ENCODE results near the gene PAX3. TPM values are rescaled to one million over a fixed set of nuclear protein-coding genes. Genes with fewer than 3 reads are reported as not detected.
A peak's percentile ranks its signal among the peaks of the same experiment; 100 is the strongest.

The PAX3 gene
- total and polyA plus RNA-seq, 2 of the 13 experiments (the other 11 are each of a cell fraction or from before 2014, with no cell fraction given): 0.07 TPM; not detected in 1

DNA sequence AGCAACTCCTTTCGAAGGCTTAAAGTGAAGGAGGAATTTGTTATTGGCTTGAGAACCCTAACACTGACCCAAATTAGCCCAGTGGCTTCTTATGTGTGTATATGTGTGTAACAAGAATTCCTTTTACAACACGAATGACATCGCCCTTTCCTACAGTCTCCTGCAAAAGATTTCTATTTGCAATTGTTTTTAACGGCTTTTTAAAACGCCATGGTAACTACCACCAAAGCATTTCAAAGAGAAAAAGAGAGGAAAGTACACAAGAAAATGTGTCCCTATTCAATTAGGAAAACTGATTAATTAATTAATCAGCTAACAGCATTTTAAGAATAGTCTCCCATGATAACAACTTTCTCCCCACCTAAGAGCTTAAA is 58.1 kb downstream of the PAX3 start:
- ATAC-seq: no peak
- intact Hi-C loops (cut with micrococcal nuclease; ENCODE audit: unreplicated experiment) (no loop called here), in situ Hi-C loops (cut with HindIII; ENCODE audit: extremely low pct_ligation_motif_present, low pct_unique_long_range_greater_than_20kb) (no loop called here)
- H3K9me3 ChIP-seq (ENCODE audit: low read length): no peaks in the 10 kb centered on the region
- no peak overlapping the region for H3K4me2 ChIP-seq (ENCODE audit: low read depth, low read length)
- peaks cover 0 to 23% of the 10 kb centered on the region in 2 experiments; a peak in 1 of 5 replicates for H3K27me3 ChIP-seq (ENCODE audit: control insufficient read depth in 1 of 2, insufficient read depth in 2 of 2, low read length in 2 of 2)
- H3K79me2 ChIP-seq (ENCODE audit: insufficient read depth, low read length): no peaks in the 10 kb centered on the region
- WGBS (ENCODE audit: low lambda C conversion rate): 53% methylated on average over 5 of the region's 5 CpGs
- TF ChIP-seq SALL1 (CRISPR knock-in tag; IDR thresholded peaks at IDR 0.05): no peak
- TF ChIP-seq TFDP1 (CRISPR knock-in tag; IDR thresholded peaks at IDR 0.05; ENCODE audit: borderline replicate concordance): no peak
- TF ChIP-seq MED13 (CRISPR knock-in tag; IDR thresholded peaks at IDR 0.05): no peak
- TF ChIP-seq ZFYVE20 (CRISPR knock-in tag; IDR thresholded peaks at IDR 0.05; ENCODE audit: borderline replicate concordance, low read depth): no peak
- no peak for TF ChIP-seq CHD2 (IDR thresholded peaks at IDR 0.05; ENCODE audit: low read depth, low read length)
- ChIA-PET POLR2A (no interaction called here), CTCF (ENCODE audit: low intra/inter-chr PET ratio, low total read pairs) (no interaction called here)
- H3K36me3 ChIP-seq (replicated peaks in 1 of 2; ENCODE audit: control insufficient read depth in 1 of 2, insufficient read depth in 2 of 2, low read length in 2 of 2): no peaks in the 10 kb centered on the region
- H3K4me3 ChIP-seq (replicated peaks in 1 of 3; ENCODE audit: insufficient read depth in 1 of 3, low read depth in 2 of 3, low read length in 3 of 3): no peak overlapping the region
- BruUV-seq (replicated peaks): no TSS peak
- no peak for DNase-seq (ENCODE audit: low spot score)
- H4K20me1 ChIP-seq (ENCODE audit: insufficient read depth, low read length): no peaks in the 10 kb centered on the region
- no peak overlapping the region for H2AFZ ChIP-seq (ENCODE audit: low read length)
- H3K27ac ChIP-seq (ENCODE audit: extremely low read length, insufficient read depth, low read length): no peak overlapping the region
- H3K4me1 ChIP-seq (ENCODE audit: insufficient read depth, low read length): peaks cover 9% of the 10 kb centered on the region; the same call in 1 of the 2 replicates
- H3K9ac ChIP-seq (ENCODE audit: insufficient read depth, low read depth, low read length): no peak overlapping the region
- no peak for FAIRE-seq

DNA sequence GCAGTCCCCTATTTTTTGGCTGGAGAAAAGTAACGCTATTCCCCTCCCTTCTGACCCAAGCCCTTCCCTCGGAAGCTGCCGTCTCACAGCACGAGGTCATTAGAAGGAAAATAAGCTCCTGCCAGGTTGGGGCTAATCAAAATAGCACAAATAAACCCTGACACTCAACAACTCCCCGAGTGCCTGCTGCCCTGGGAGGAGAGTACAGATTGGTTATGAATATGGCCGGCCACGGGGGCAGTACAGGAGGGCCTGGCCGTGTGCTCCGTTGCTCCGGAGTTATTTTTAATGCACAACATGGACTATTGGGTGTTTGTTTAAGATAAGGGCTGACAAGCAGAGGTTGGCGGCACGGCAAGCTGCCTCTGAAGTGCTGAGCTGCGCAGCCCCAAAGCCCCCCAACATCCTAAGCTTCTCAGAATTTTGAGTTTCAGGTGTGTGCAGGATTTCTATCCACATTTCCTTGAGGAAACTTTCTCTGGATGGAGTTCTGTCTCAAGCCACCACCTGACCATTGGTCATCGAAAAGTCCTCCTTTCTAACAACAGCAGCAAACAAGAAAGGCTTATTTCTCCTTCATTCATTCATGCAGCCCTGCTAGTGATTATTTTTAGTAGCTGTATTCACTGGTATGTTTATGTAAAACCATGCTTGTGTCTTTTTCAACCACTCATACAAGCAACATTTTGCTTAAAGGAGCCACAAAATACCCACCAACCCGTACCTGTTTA is 58.7 kb downstream of the PAX3 start:
- CTCF ChIA-PET (ENCODE audit: low intra/inter-chr PET ratio, low total read pairs): no interaction called here
- H3K27me3 ChIP-seq (ENCODE audit: control insufficient read depth in 1 of 2, insufficient read depth in 2 of 2, low read length in 2 of 2): peaks cover 0 to 23% of the 10 kb centered on the region in 2 experiments; a peak in 1 of 5 replicates
- peak; percentile 27; the same call in 1 of the 2 replicates for TF ChIP-seq TCF7 (IDR thresholded peaks at IDR 0.05; ENCODE audit: low read depth)
- TF ChIP-seq ZNF660 (CRISPR knock-in tag; IDR thresholded peaks at IDR 0.05; ENCODE audit: borderline replicate concordance, low read depth): no peak
- no peak for TF ChIP-seq ZNF33B (CRISPR knock-in tag; IDR thresholded peaks at IDR 0.05)
- no peak for TF ChIP-seq FOXA1 (IDR thresholded peaks at IDR 0.05)
- peak; percentile 33; the same call in 1 of the 2 replicates for TF ChIP-seq FOXA1 (CRISPR knock-in tag; IDR thresholded peaks at IDR 0.05)
- TF ChIP-seq SOX13 (IDR thresholded peaks at IDR 0.05): no peak
- no peak for TF ChIP-seq SOX13 (CRISPR knock-in tag; conservative IDR thresholded peaks at IDR 0.05 in 1 of 2, IDR thresholded peaks at IDR 0.05 in 1 of 2)
- peak; percentile 65; the same call in 1 of the 2 replicates for TF ChIP-seq SALL1 (CRISPR knock-in tag; IDR thresholded peaks at IDR 0.05)
- TF ChIP-seq PHF21A (CRISPR knock-in tag; IDR thresholded peaks at IDR 0.05): 0 out of 2 replicates have a peak, but pooled peaks have one; percentile 29
- peak; percentile 22; the same call in 1 of the 2 replicates for TF ChIP-seq HNF4A (CRISPR knock-in tag; IDR thresholded peaks at IDR 0.05)
- no peak for TF ChIP-seq ATF7-NPFF (CRISPR knock-in tag; IDR thresholded peaks at IDR 0.05; ENCODE audit: low read depth)
- no peak for TF ChIP-seq ZNF501 (CRISPR knock-in tag; IDR thresholded peaks at IDR 0.05)
- no peak for TF ChIP-seq SETDB1 (CRISPR knock-in tag; IDR thresholded peaks at IDR 0.05; ENCODE audit: borderline replicate concordance)
- TF ChIP-seq, protein P1, sequence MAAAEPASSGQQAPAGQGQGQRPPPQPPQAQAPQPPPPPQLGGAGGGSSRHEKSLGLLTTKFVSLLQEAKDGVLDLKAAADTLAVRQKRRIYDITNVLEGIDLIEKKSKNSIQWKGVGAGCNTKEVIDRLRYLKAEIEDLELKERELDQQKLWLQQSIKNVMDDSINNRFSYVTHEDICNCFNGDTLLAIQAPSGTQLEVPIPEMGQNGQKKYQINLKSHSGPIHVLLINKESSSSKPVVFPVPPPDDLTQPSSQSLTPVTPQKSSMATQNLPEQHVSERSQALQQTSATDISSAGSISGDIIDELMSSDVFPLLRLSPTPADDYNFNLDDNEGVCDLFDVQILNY (CRISPR knock-in tag; conservative IDR thresholded peaks at IDR 0.05): no peak

More for the DNA sequence above, 58.7 kb downstream of the PAX3 start:
- FAIRE-seq (no peak), DNase-seq (ENCODE audit: low spot score) (peak; percentile 5), ATAC-seq (peak; percentile 95)
- POLR2A ChIA-PET: interaction anchor here (0.6 kb wide), 1 partner anchor 305 kb away, joined by 4 read pairs; no protein-coding TSS in a partner anchor
- no peaks in the 10 kb centered on the region for H3K9me3 ChIP-seq (ENCODE audit: low read length)
- no peaks in the 10 kb centered on the region for H3K79me2 ChIP-seq (ENCODE audit: insufficient read depth, low read length)
- H3K4me2 ChIP-seq (ENCODE audit: low read depth, low read length): 0 out of 2 replicates have a peak overlapping the region, but pooled peaks have one; percentile 22
- H3K4me3 ChIP-seq (replicated peaks in 1 of 3; ENCODE audit: insufficient read depth in 1 of 3, low read depth in 2 of 3, low read length in 3 of 3): no peak overlapping the region
- H3K4me1 ChIP-seq (ENCODE audit: insufficient read depth, low read length): peaks cover 9% of the 10 kb centered on the region; the same call in 1 of the 2 replicates
- WGBS (ENCODE audit: low lambda C conversion rate): 4% methylated on average over 15 of the region's 15 CpGs
- no peak overlapping the region for H3K9ac ChIP-seq (ENCODE audit: insufficient read depth, low read depth, low read length)
- intact Hi-C loops (cut with micrococcal nuclease; ENCODE audit: unreplicated experiment) (no loop called here), in situ Hi-C loops (cut with HindIII; ENCODE audit: extremely low pct_ligation_motif_present, low pct_unique_long_range_greater_than_20kb) (no loop called here)
- no peaks in the 10 kb centered on the region for H3K36me3 ChIP-seq (replicated peaks in 1 of 2; ENCODE audit: control insufficient read depth in 1 of 2, insufficient read depth in 2 of 2, low read length in 2 of 2)
- H3K27ac ChIP-seq (ENCODE audit: extremely low read length, insufficient read depth, low read length): no peak overlapping the region
- BruUV-seq (replicated peaks): no TSS peak
- H4K20me1 ChIP-seq (ENCODE audit: insufficient read depth, low read length): no peaks in the 10 kb centered on the region
- H2AFZ ChIP-seq (ENCODE audit: low read length): no peak overlapping the region
